ENCODE data around the gene INPP5A.
"Not testable (repeated sequence)": the region's sequence is repeated elsewhere in the genome, so short reads cannot be mapped to it uniquely, and the experiment has no call there.

Gene INPP5A

GRCh38 chr10:132670546-132671227 lies 133.1 kb downstream of the INPP5A start:
- DNase-seq: no peak

DNA sequence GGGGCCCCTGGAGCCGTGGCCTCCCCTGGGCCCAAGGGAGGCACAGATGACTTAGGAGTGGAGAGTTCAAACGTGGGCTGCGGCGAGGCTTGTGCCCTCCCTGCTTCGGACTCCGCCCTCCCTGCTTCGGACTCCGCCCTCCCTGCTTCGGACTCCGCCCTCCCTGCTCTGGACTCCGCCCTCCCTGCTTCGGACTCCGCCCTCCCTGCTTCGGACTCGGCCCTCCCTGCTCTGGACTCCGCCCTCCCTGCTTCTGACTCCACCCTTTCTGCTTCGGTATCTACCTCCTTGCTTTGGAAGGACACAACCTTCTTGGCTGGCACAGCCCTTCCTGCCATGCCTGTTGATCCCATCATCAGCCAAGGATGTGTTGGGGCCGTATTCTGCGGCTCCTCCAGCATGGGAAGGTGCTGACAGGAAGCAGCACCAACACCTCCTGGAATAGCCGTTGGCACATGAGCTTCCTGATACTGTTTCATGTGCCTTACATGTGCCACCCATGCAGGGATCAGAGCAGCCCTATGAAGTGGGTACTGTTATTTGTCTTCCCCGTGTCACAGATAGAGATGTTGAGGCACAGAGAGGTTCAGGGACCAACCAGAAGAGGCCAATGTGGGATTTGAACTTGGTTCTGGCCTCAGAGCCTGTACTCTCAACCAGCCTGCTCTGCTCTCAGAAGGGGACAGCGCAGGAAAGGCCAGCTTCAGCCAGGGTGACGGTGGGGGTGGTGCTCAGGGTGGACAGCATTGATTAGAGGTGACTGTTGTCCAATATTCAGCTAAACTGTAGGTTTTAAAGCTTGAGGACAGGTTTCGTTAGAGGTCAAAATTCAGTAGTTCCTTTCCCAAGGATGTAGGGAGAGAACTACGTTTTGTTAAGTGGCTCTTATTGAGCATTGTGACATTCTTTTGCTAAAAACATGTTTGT lies 133.9 kb downstream of the INPP5A start:
- no peak for DNase-seq

- not testable (repeated sequence) for DNase-seq
Observed at GRCh38 chr10:132673746-132674145, 136.2 kb downstream of the INPP5A start.

- no peak for DNase-seq
Observed at GRCh38 chr10:132674311-132674710, 136.7 kb downstream of the INPP5A start.

- no peak for DNase-seq
Observed at GRCh38 chr10:132675031-132675740, 137.6 kb downstream of the INPP5A start.

- no peak for DNase-seq
Observed at GRCh38 chr10:132676193-132676891, 138.8 kb downstream of the INPP5A start.

- DNase-seq: no peak
Observed at GRCh38 chr10:132677096-132677472, 139.5 kb downstream of the INPP5A start.

- no peak for DNase-seq
Observed at GRCh38 chr10:132677473-132678227, 140.1 kb downstream of the INPP5A start.

DNA sequence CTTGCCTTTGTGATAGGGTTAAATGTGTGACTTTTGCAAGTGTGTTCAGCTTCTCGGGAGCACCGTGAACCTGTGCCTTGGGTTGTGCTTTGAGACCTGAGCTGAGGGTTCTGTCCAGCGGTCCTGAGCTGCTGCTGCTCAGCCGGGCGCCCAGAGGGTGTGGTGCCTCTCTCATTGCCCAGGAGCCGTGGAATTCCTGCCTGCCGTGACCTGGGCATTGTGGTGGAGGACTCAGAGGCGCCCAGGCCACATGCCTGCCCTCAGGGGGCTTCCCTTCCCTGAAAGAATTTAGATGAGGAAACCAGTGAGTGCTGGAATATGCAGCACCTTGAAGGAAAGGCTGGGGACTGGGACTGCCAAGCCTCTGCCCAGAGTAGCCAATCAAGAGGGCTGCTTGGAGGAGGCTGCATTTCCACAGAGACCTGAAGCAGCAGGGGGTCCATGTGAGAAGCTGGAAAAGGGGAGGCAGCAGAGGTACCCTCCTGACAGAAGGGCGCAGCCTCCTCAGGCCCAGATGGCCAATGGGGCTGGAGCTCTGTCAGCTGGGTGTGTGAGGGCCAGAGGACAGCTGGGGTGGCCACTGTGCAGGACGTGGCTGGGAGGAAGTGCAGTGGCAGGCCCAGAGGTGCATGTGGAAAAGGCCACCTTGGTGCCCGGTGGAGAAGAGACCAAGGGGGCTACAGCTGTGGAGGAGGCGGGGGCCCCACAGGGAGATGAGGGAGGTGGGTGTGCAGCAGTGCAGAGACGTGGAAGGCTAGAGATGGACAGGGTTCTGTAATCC lies 141.0 kb downstream of the INPP5A start:
- no peak for DNase-seq

DNA sequence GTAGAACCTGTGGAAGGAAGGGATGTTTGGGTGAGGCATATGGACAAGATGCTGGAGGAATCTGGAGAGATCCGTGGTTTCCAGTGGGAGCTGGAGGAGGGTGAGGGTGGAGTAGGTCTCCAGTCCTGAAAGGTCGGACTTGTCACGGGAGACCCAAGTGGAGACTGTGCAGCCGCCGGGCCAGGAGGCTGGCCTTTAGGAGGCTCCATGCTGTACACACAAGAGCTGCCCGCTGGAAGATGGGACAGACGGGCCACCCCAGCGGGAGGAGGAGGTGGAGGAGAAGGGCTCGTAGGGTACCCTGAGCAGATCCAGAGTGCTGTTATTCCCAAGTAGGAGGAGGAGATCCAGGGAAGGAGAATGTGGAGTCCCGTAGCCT lies 141.6 kb downstream of the INPP5A start:
- no peak for DNase-seq

GRCh38 chr10:132679640-132680039 lies 142.1 kb downstream of the INPP5A start:
- no peak for DNase-seq

GRCh38 chr10:132680741-132681140 lies 143.2 kb downstream of the INPP5A start:
- not testable (repeated sequence) for DNase-seq

- DNase-seq: no peak
Observed at GRCh38 chr10:132681858-132682755, 144.5 kb downstream of the INPP5A start.

GRCh38 chr10:132684164-132684891 lies 146.7 kb downstream of the INPP5A start:
- DNase-seq: no peak

- peak in 55 of 56 donors; percentile 17 to 92 (median 83) for DNase-seq
Observed at GRCh38 chr10:132685101-132685891, 147.7 kb downstream of the INPP5A start.

- peak in 1 of 56 donors; percentile 65 for DNase-seq
Observed at GRCh38 chr10:132685921-132686680, 148.5 kb downstream of the INPP5A start.

Measured in nucleus accumbens (tissue), 56 donors.